GM21423 (cell line): ENCODE results near the gene GK2.

Experiments used
- ATAC-seq: cut with Tn5 transposase; IDR thresholded peaks from one replicate; pipeline ENCODE4 v1.9.1; 2021; ENCODE audit warnings: mild to moderate bottlenecking, moderate library complexity; ENCODE audit not compliant: unreplicated experiment

The GK2 gene

GRCh38 chr4:79390890-79391289 lies 17.1 kb downstream of the GK2 start:
- no peak for ATAC-seq

DNA sequence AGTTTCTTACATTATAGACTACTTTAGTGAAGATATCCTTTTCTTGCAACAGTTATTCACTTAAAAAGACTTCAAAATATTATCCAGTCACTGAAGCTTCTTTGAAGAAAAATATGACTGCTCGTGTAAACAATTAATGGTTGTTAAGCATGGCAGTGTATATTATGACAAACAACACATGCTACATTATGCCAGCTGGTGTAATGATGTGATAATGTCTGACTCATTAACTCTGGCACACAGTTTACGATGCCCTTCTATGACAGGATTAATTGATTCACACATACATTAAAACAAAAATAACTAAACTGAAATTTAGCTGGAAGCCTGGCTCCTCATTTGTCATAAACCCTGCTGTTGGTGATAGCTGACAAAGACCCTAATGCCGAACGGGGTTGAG lies 22.4 kb downstream of the GK2 start:
- no peak for ATAC-seq

DNA sequence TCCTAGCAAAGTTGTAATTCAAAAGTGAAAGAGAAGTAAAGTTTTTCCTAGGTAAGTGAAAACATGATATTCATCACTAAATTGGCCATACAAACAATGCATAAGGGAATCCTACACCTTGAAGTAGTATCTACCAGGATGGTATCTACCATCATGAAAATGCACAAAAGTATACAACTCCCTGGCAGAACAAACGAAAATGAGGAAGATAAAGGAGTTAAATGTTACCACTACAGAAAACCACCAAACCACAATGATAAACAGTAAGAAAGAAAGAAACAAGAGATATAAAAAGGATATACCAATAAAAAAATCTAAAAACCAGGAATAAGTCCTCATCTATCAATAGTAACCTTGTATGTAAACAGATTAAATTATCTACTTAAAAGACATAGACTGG lies 26.9 kb downstream of the GK2 start:
- no peak for ATAC-seq

- ATAC-seq, result no peak
Observed at GRCh38 chr4:79370026-79370425, 38.0 kb downstream of the GK2 start.

GRCh38 chr4:79367096-79367495 lies 40.9 kb downstream of the GK2 start:
- ATAC-seq, result no peak

DNA sequence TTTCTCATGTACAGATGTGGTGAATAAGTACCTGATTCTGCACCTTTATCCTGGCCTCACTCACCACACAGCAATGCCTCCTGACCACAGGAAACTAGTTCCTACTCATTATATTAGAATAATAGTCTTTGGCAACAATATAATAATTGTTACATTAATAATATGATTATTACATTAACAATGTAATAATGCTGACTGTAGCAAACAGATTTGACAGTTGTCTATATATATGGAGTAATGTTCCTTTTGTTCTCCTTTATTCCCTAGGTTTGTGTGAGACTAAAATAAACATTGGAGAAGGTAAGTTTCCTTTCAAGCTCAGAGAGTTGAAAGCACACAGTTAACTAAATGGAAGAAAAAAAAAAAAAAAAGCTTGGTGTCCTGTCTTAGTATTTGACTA lies 41.6 kb downstream of the GK2 start:
- no peak for ATAC-seq

- no peak for ATAC-seq
Observed at GRCh38 chr4:79364061-79364460, 44.0 kb downstream of the GK2 start.

- ATAC-seq, result no peak
Observed at GRCh38 chr4:79362626-79363025, 45.4 kb downstream of the GK2 start.

DNA sequence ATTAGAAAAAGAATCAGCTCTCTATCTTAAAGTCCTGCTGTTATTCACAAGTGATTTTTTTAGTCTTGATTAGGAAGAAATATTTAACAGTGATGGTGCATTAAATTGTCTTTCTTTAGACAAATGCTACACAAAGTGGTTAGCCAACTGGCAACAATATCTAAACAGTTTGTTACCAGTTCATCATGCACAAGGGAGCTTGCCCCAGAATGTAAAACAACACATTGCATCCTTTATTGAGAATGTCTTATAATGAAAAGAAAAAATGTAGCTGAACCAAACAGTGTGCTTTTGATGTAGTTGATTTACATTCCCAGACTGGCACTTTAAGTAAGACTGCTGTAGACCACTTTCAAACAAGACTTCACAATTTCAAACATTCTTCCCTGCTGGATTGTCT lies 48.0 kb downstream of the GK2 start:
- ATAC-seq, result no peak

DNA sequence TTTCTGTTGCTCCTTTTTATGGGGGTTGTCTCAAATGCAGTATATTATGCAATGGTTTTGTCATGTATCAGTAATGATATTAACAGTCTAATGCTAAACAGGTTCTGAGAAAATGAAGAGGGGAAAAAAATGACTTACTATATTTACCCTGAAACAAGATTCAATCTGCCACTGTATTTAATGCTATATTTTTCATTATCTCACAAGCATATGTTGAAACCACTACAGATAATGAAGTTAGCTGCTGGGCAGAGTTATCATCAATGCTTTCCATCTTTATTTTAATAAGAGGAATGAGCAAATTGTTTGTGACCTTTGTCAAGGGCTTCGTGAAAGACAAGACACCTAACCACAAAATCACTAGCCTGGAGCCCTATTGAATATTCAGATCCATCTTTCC lies 49.6 kb downstream of the GK2 start:
- ATAC-seq, result no peak

DNA sequence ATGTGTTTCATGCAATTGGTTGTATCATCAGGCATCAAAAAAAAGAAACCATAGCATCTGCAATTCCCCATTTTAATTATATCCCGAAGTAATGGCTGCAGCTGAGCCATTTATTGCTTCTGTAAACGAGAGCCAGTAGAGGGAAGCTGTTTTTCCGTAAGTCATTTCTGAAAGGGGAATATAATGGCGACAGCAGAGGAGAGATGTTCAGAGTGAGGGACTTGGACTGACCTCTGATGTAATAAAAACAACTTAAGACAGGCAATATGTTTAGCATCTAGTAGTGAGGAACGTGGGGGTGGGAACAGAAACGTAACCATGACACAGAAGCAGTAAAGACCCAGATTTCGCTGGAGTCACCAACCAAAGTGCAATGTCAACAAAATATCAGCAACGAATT lies 50.7 kb downstream of the GK2 start:
- no peak for ATAC-seq
